NT2/D1 (cell line): ENCODE data around the gene SH3BP1.

Source experiments
- DNase-seq: peaks from one replicate; pipeline ENCODE4 v3.0.0-alpha.2; 2011; ENCODE audit warnings: low read depth, low spot score
- H3K27me3 ChIP-seq: 2 replicates; pipeline ENCODE4 v1.6.0; 2011; ENCODE audit warnings: mild to moderate bottlenecking; ENCODE audit not compliant: insufficient read length, insufficient read depth
- H3K36me3 ChIP-seq: 2 replicates; pipeline ENCODE4 v1.6.1; 2011; ENCODE audit warnings: mild to moderate bottlenecking, low read length, mixed read lengths; ENCODE audit not compliant: insufficient read depth, insufficient read length
- H3K4me1 ChIP-seq: 2 replicates; pipeline ENCODE4 v1.5.1; 2011; ENCODE audit not compliant: insufficient read depth, insufficient read length
- H3K4me3 ChIP-seq: 2 replicates; pipeline ENCODE4 v1.5.1; 2011; ENCODE audit warnings: low read depth; ENCODE audit not compliant: insufficient read length
- H3K9ac ChIP-seq: 2 replicates; pipeline ENCODE4 v1.6.0; 2011; ENCODE audit warnings: low read depth; ENCODE audit not compliant: insufficient read length
- H3K9me3 ChIP-seq: 2 replicates; pipeline ENCODE4 v1.5.1; 2011; ENCODE audit warnings: mild to moderate bottlenecking, low read length; ENCODE audit not compliant: insufficient read depth
- SUZ12 ChIP-seq: IDR thresholded peaks from 2 replicates; pipeline ENCODE4 v1.6.1; 2011; ENCODE audit not compliant: insufficient read length, insufficient read depth; ENCODE audit errors: extremely low read depth
- YY1 ChIP-seq: IDR thresholded peaks from 2 replicates; pipeline ENCODE4 v1.6.1; 2011; ENCODE audit not compliant: insufficient read length, insufficient read depth
- ZNF274 ChIP-seq: IDR thresholded peaks from 2 replicates; pipeline ENCODE4 v1.6.1; 2011; ENCODE audit warnings: mild to moderate bottlenecking, low read depth, low read length

SH3BP1 gene

DNA sequence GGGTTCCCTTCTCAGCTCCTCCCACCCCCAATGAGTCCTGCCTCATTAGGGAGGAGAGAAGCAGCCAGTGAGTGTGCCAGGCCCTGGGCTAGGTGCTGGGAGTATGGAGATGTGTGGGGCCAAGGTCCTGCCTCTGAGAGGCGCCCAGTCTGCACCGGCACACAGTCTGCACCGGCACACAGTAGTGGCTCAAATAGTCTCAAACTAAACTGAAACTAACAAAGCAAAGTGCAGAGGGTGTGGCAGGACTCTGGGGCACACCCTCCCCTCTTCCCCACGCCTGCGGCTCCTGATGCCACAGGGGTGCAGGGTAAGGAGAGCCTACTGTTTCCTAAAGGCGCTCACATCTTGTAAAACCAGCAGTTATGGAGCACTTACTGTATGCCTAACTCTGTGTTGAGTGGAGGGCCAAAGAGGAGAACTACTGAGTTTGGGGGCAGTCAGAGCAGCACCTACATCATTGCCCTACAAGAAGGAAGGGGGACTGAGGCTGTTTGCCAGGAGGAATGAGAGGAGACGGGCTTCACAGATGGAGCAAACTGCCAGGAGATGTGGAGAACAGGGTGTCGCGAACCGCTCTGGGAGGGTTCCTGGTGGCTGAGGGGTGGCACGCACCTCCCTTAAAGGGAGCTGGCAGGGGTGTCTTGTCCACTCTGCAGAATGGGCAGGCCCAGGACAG lies 939 bp upstream of the SH3BP1 start:
- H3K4me1 ChIP-seq, result peaks cover 29% of the 10 kb centered on the region

DNA sequence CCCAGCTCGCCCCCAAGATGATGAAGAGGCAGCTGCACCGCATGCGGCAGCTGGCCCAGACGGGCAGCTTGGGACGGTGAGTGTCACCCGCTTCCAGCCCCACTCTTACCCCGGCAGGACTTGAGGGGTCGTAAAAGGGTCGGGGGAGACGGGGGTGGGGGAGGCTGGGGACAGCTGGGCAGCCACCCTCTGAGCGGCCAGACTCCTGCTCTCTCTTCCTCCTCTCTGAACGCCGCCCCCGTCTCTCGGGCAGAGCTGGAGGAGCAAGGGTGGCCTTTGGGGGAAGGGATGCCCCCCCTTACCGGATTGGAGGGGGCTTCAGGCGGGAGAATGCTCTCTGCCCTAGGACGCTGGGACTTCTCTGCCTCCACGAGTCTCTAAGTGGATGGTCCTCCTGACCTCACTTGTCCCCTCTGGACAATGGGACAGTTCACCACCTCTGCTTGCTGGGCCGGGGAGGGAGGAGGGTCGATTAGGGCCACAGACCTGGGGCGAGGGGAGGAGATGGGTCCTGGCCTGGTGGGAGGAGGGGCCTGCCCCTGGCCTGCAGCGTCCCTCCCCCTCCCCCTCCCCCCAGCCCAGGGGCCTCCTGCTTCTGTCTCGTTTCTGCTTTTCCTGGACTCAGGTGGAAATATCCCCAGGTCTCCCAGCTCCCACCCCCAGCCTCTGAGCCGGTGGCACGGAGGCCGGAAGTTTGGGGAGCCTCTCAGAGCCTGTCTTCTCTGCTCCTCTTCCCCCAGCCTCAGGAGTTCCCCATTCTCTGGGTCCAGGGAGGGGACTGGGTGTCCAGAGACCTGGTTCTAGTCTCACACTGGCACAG lies 512 bp downstream of the SH3BP1 start:
- TF ChIP-seq ZNF274 (no peak), YY1 (no peak), SUZ12 (no peak)
- no peak for DNase-seq
- H3K4me3 ChIP-seq, result peak overlapping the region; percentile 75

More for the DNA sequence above, 939 bp upstream of the SH3BP1 start:
- H3K36me3 ChIP-seq, result peaks cover 31% of the 10 kb centered on the region
- no peak overlapping the region for H3K4me3 ChIP-seq
- H3K9ac ChIP-seq, result peak overlapping the region; percentile 61
- DNase-seq, result no peak
- no peaks in the 10 kb centered on the region for H3K27me3 ChIP-seq
- TF ChIP-seq ZNF274, result no peak
- no peak for TF ChIP-seq SUZ12
- TF ChIP-seq YY1, result no peak
- H3K9me3 ChIP-seq, result no peaks in the 10 kb centered on the region

DNA sequence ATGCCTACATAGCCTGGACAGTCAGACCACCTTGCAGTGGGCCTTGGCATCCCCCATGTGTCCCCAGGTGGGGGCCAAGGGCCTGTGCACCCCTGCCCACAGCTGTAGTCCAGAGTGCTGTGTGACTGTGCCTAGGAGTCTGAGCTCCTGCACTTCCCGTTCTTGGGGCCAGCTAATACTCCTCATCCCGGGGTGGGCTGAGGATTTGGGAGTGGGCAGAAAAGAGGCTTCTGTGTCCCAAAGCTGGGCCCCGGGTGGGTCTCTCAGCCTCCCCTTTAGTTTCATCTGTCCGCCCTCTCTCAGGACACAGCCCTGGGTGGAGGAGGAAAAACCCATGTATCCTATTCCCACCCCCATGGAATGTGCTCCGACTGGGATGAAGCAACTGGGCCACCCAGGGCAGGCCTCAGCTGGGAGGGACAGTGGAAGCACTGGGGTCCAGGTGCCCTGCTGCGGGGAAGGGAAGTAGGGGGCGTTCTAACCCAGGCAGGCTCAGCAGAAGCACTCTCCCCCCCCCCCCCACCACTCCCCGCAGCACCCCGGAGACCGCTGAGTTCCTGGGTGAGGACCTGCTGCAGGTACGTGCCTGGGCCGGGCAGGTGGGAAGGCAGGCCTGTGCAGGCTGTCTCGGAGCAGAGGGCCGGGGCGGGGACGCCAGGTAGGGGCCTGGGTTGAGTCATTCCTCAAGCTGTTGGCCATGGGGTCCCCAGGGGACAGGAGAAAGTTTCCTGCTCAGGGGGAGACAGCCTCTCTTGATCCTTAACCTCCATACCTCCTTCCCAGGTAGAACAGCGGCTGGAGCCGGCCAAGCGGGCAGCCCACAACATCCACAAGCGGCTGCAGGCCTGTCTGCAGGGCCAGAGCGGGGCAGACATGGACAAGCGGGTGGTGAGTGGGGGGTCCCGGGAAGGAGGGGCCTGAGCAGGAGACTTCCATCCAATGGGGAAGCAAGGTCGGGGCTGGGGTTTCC lies 1.4 kb downstream of the SH3BP1 start:
- TF ChIP-seq SUZ12 (no peak), ZNF274 (no peak), YY1 (no peak)
- Histone ChIP-seq H3K27me3 (no peaks in the 10 kb centered on the region), H3K4me3 (peak overlapping the region; percentile 41), H3K36me3 (peaks cover 40% of the 10 kb centered on the region), H3K9me3 (no peaks in the 10 kb centered on the region), H3K4me1 (peaks cover 20% of the 10 kb centered on the region), H3K9ac (peak overlapping the region; percentile 81)
- no peak for DNase-seq

More for the DNA sequence above, 512 bp downstream of the SH3BP1 start:
- Histone ChIP-seq H3K27me3 (no peaks in the 10 kb centered on the region), H3K36me3 (peaks cover 36% of the 10 kb centered on the region), H3K9ac (peak overlapping the region; percentile 85), H3K4me1 (peaks cover 20% of the 10 kb centered on the region), H3K9me3 (no peaks in the 10 kb centered on the region)

DNA sequence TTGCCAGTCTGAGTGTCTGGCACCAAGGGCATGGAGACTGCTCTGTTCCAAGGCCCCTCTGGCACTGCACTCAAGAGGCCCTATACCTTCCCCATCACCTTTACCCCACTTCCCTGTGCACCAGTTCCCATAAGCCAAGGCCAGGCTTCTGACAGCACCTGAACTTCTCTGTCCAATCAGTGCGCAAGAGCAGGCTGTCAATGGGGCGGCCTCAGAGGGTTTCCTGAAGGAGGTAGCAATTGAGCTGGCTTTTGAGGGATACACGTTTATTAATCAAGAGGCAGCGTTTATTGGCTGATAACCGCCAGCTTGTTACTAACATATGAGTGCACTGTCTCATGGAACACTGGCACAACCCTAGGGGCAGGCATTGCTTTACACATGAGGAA lies 2.1 kb downstream of the SH3BP1 start:
- Histone ChIP-seq H3K27me3 (no peaks in the 10 kb centered on the region), H3K9me3 (no peaks in the 10 kb centered on the region), H3K4me3 (no peak overlapping the region), H3K4me1 (peaks cover 17% of the 10 kb centered on the region), H3K9ac (peak overlapping the region; percentile 21), H3K36me3 (peaks cover 43% of the 10 kb centered on the region)
- no peak for DNase-seq
- no peak for TF ChIP-seq ZNF274
- TF ChIP-seq SUZ12, result no peak
- TF ChIP-seq YY1, result no peak

GRCh38 chr22:37643225-37643847 lies 3.9 kb downstream of the SH3BP1 start:
- Histone ChIP-seq H3K9me3 (no peaks in the 10 kb centered on the region), H3K4me1 (peaks cover 9% of the 10 kb centered on the region), H3K4me3 (no peak overlapping the region), H3K36me3 (peaks cover 55% of the 10 kb centered on the region), H3K27me3 (no peaks in the 10 kb centered on the region), H3K9ac (peak overlapping the region; percentile 34)
- no peak for DNase-seq
- TF ChIP-seq SUZ12, result no peak

DNA sequence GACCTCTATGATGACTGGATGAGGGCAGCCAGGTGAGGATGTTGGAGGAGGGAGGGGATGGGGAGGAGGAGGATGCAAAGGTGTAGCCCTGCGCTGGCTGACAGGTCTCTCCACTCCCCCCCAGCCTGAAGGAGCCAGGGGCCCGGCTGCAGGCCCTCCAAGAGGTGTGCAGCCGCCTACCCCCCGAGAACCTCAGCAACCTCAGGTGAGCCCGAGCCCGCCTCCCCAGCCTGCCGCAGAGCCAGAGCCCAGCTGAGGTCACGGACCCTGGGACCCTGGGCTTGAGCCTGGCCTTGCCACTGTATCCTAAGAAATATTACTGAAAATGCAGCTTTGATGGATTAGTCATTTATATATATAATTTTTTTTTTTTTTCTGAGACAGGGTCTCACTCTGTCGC lies 7.8 kb downstream of the SH3BP1 start:
- H3K4me1 ChIP-seq, result peaks cover 3% of the 10 kb centered on the region
- H3K27me3 ChIP-seq, result no peaks in the 10 kb centered on the region
- peaks cover 71% of the 10 kb centered on the region for H3K36me3 ChIP-seq
- H3K9me3 ChIP-seq, result no peaks in the 10 kb centered on the region
- no peak for DNase-seq
- H3K4me3 ChIP-seq, result no peak overlapping the region
- TF ChIP-seq YY1 (no peak), ZNF274 (no peak), SUZ12 (no peak)
- H3K9ac ChIP-seq, result no peak overlapping the region

GRCh38 chr22:37647928-37648327 lies 8.5 kb downstream of the SH3BP1 start:
- no peak for TF ChIP-seq ZNF274
- TF ChIP-seq SUZ12, result no peak
- no peak for TF ChIP-seq YY1

More at GRCh38 chr22:37647928-37648327, 8.5 kb downstream of the SH3BP1 start:
- Histone ChIP-seq H3K9me3 (no peaks in the 10 kb centered on the region), H3K4me3 (no peak overlapping the region), H3K36me3 (peaks cover 65% of the 10 kb centered on the region), H3K9ac (no peak overlapping the region), H3K27me3 (no peaks in the 10 kb centered on the region), H3K4me1 (peaks cover 3% of the 10 kb centered on the region)
- DNase-seq, result no peak
